Gastroesophageal sphincter (tissue), 3 donors: ENCODE results near the gene ZNF133.

Experiments used
- CTCF ChIP-seq, 4 experiments: fragments of 200-600 bp in 2 of 4; fragments of 450-650 bp in 2 of 4; sonication (generic) in 1 of 4; IDR thresholded peaks; one replicate each; pipeline ENCODE4 v1.5.1; 2017 to 2019; ENCODE audit warnings: antibody characterized with exemption in 4 of 4, mild to moderate bottlenecking in 2 of 4, moderate library complexity in 2 of 4
- EP300 ChIP-seq: sonication (generic); formaldehyde crosslinking; IDR thresholded peaks from one replicate; pipeline ENCODE4 v1.6.1; 2017; ENCODE audit warnings: antibody characterized with exemption, mild to moderate bottlenecking
- POLR2A ChIP-seq, 2 donors: fragments of 450-650 bp; IDR thresholded peaks; one replicate each; pipeline ENCODE4 v1.6.1; 2017; ENCODE audit warnings: antibody characterized with exemption in 2 of 2, mild to moderate bottlenecking in 2 of 2, moderate library complexity in 1 of 2
- POLR2AphosphoS5 ChIP-seq: sonication (generic); formaldehyde crosslinking; IDR thresholded peaks from one replicate; pipeline ENCODE4 v1.6.1; 2017; ENCODE audit warnings: antibody characterized with exemption

DNA sequence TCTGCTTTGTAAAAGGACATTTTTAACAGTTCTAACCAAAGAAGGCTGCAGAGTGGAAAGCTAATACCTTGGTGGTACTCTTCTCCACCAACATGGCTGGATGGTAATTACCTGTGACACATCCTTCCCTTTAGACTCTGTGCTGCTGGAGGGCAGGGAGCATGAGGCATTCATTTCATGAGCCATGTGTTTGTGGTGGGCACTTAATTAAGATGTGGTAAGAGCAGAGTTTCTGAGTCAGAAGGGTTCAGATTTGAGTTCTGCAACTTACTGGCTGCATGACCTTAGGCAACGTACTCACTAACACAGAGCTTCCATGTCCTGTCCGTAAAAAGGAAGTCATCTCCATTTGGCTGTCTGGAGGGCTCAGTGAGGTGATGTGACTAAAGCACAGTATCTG is 9.1 kb upstream of the ZNF133 start:
- TF ChIP-seq POLR2A (IDR thresholded peaks at IDR 0.05) (no peak), CTCF (IDR thresholded peaks at IDR 0.05) (no peak), POLR2AphosphoS5 (no peak), EP300 (no peak)
